K562 (cell line): Measurements from ENCODE around the gene CHD2. TPM values are rescaled to one million over a fixed set of nuclear protein-coding genes. Genes with fewer than 3 reads are reported as not detected.

ENCODE experiments used
- ATAC-seq: fragments of 200-7000 bp; cut with Tn5 transposase; 3 replicates; pipeline ENCODE4 v1.9.1; 2020; ENCODE audit warnings: moderate library complexity
- BruUV-seq: library from RNA; stranded (reverse); fragments of 400-500 nt; replicated peaks from 2 replicates; lab custom pipeline; 2021; lab: Mats Ljungman, UMichigan
- CTCF ChIA-PET: fragments of 300-600 bp; formaldehyde crosslinking; extraction: SDS; loops from one replicate; lab custom pipeline; 2021; ENCODE audit warnings: low intra/inter-chr PET ratio; lab: Yijun Ruan, JAX
- POLR2A ChIA-PET: fragments of 300-600, 350-650 bp; sonication (Branson Sonifier 250); formaldehyde crosslinking; extraction: SDS; loops from one replicate; lab custom pipeline; 2021; ENCODE audit warnings: antibody characterized with exemption, inconsistent platforms; lab: Yijun Ruan, JAX
- DNase-seq, 4 experiments: peaks; one replicate each; pipeline versions ENCODE4 v3.0.0 to v3.0.0-alpha.2; 2011 to 2018; ENCODE audit warnings: low spot score in 3 of 4, mixed read lengths in 3 of 4; ENCODE audit errors: extremely low read depth in 1 of 4
- FAIRE-seq: peaks from 2 replicates; lab custom pipeline; 2011; peaks lifted over from hg19 to GRCh38; lab: Jason Lieb, UNC
- H2AFZ ChIP-seq: 2 replicates; pipeline ENCODE4 v1.6.0; 2011; ENCODE audit warnings: low read depth, low read length, control low read depth, inconsistent platforms
- H3K27ac ChIP-seq: fragments of 200-600 bp; 3 replicates; pipeline ENCODE4 v1.8.0; 2011; ENCODE audit warnings: low read depth, mild to moderate bottlenecking, control low read depth, inconsistent platforms, low read length, moderate library complexity, mixed read lengths; ENCODE audit errors: extremely low read depth
- H3K27me3 ChIP-seq, 2 experiments: fragments of 300-600 bp in 1 of 2; 2 replicates in 1 of 2; 3 replicates in 1 of 2; pipeline versions ENCODE4 v1.6.0 to v1.8.0; 2011; ENCODE audit warnings: inconsistent platforms in 2 of 2, low read length in 2 of 2, mild to moderate bottlenecking in 1 of 2, mixed read lengths in 1 of 2, moderate library complexity in 1 of 2; ENCODE audit not compliant: control insufficient read depth in 2 of 2, insufficient read depth in 2 of 2
- H3K36me3 ChIP-seq: fragments of 300-600 bp; 3 replicates; pipeline ENCODE4 v1.8.0; 2011; ENCODE audit warnings: mild to moderate bottlenecking, low read length, inconsistent platforms; ENCODE audit not compliant: control insufficient read depth, insufficient read depth
- H3K4me1 ChIP-seq, 2 experiments: fragments of 200-600 bp in 1 of 2; replicated peaks in 1 of 2; 2 replicates in 1 of 2; 3 replicates in 1 of 2; pipeline versions ENCODE4 v1.5.1 to v1.8.0; 2011; ENCODE audit warnings: inconsistent platforms in 2 of 2, low read length in 2 of 2, mild to moderate bottlenecking in 1 of 2, mixed read lengths in 1 of 2, moderate library complexity in 1 of 2; ENCODE audit not compliant: control insufficient read depth in 2 of 2, insufficient read depth in 2 of 2
- H3K4me2 ChIP-seq: 2 replicates; pipeline ENCODE4 v1.6.1; 2011; ENCODE audit warnings: low read length, control low read depth, inconsistent platforms, mixed read lengths; ENCODE audit not compliant: insufficient read depth
- H3K4me3 ChIP-seq: fragments of 200-600 bp; sonication (generic), shearing (Covaris generic); 2 replicates; pipeline ENCODE4 v1.5.1; 2016; ENCODE audit warnings: control low read depth, inconsistent platforms
- H3K79me2 ChIP-seq: fragments of 200-600 bp; 3 replicates; pipeline ENCODE4 v1.8.0; 2011; ENCODE audit warnings: low read length, inconsistent platforms; ENCODE audit not compliant: control insufficient read depth, insufficient read depth
- H3K9ac ChIP-seq, 2 experiments: 2 replicates each; pipeline versions ENCODE4 v1.6.0 to v1.6.1; 2011; ENCODE audit warnings: low read depth in 2 of 2, low read length in 2 of 2, control low read depth in 1 of 2, inconsistent platforms in 1 of 2, mild to moderate bottlenecking in 1 of 2, mixed read lengths in 1 of 2; ENCODE audit not compliant: insufficient read depth in 1 of 2
- H3K9me1 ChIP-seq: one replicate; pipeline ENCODE4 v1.6.0; 2011; ENCODE audit warnings: inconsistent platforms, mild to moderate bottlenecking, low read length, moderate library complexity; ENCODE audit not compliant: control insufficient read depth, insufficient read depth
- H3K9me3 ChIP-seq: replicated peaks from 2 replicates; pipeline ENCODE4 v1.5.1; 2011; ENCODE audit warnings: low read depth, low read length, inconsistent platforms; ENCODE audit not compliant: control insufficient read depth, insufficient read depth
- H4K20me1 ChIP-seq: replicated peaks from 2 replicates; pipeline ENCODE4 v1.6.1; 2011; ENCODE audit warnings: low read length, inconsistent platforms, mixed read lengths; ENCODE audit not compliant: control insufficient read depth, insufficient read depth
- C11orf30 ChIP-seq: fragments of 450-650 bp; IDR thresholded peaks from 2 replicates; pipeline ENCODE4 v1.6.1; 2016; ENCODE audit warnings: low read depth, mild to moderate bottlenecking
- DEAF1 ChIP-seq: fragments of 450-650 bp; formaldehyde crosslinking; IDR thresholded peaks from 2 replicates; pipeline ENCODE4 v1.4.0; 2020; ENCODE audit warnings: mild to moderate bottlenecking, moderate library complexity
- MAFG ChIP-seq: fragments of 450-650 bp; conservative IDR thresholded peaks from 2 replicates; pipeline ENCODE4 v1.6.1; 2016; ENCODE audit warnings: missing genetic modification characterization, missing compliant biosample characterization
- TBP ChIP-seq: optimal IDR thresholded peaks from 2 replicates; pipeline ENCODE3; 2011; ENCODE audit warnings: low read depth, low read length, improper control_type of control experiment
- ZNF316 ChIP-seq: fragments of 450-650 bp; IDR thresholded peaks from 2 replicates; pipeline ENCODE4 v1.6.1; 2016
- WGBS: fragments of 100-300 bp; shearing (Covaris generic); methylation state at CpG from one replicate; pipeline ENCODE4 v1.1.6; 2016; ENCODE audit warnings: low coverage, mixed read lengths; ENCODE audit not compliant: insufficient coverage; ENCODE audit errors: missing lambda C conversion rate; 5-methylcytosine and 5-hydroxymethylcytosine counted together
- in situ Hi-C: fragments of 300-500 bp; cut with MboI; formaldehyde crosslinking; loops from 4 replicates; pipeline ENCODE4 v1.15.0; 2018; ENCODE audit warnings: inconsistent platforms, mixed read lengths
- intact Hi-C: fragments of 100-400 bp; cut with micrococcal nuclease; formaldehyde crosslinking; loops from 2 replicates; pipeline ENCODE4 v1.14.2; 2022
- polyA plus RNA-seq, 8 experiments: library from polyadenylated mRNA; depleted of rRNA in 4 of 8; stranded (reverse) in 5 of 8; unstranded in 3 of 8; fragments of >200 nt; fragmentation: Nextera tagmentation in 2 of 8; fragmentation: Illumina TruSeq in 1 of 8; extraction: Ambion mirVana in 2 of 8; extraction: Trizol in 1 of 8; gene quantifications; 2 replicates each; pipeline versions ENCODE4 v1.2.1 to v1.2.3, GENCODE V29; 2011 to 2014; ENCODE audit warnings: inconsistent platforms in 1 of 8, missing spikeins in 1 of 8
- total RNA-seq, 7 experiments: library from RNA; depleted of rRNA in 6 of 7; stranded (reverse); fragments of >200 nt in 6 of 7; fragmentation: Illumina TruSeq in 2 of 7; extraction: Trizol in 2 of 7; gene quantifications; 2 replicates each; pipeline versions ENCODE4 v1.2.1 to v1.2.3, GENCODE V29; 2011 to 2021; ENCODE audit warnings: low replicate concordance in 1 of 7

Gene CHD2
- total and polyA plus RNA-seq, 9 of the 15 experiments (the other 6 are each of a cell fraction or from before 2014, with no cell fraction given): 38.9 to 70.8 (median 56.2) TPM

GRCh38 chr15:93020976-93021772 lies 121.0 kb downstream of the CHD2 start:
- POLR2A ChIA-PET: interaction anchor here (1.5 kb wide), 1 partner anchor 8 kb away, joined by 6 read pairs; no protein-coding TSS in a partner anchor
- ATAC-seq (no peak), FAIRE-seq (no peak), DNase-seq (no peak)
- Histone ChIP-seq H3K4me3 (no peak overlapping the region), H3K9me3 (no peaks in the 10 kb centered on the region), H3K4me2 (no peak overlapping the region), H3K36me3 (peaks cover 98% of the 10 kb centered on the region), H4K20me1 (peaks cover 8% of the 10 kb centered on the region), H2AFZ (no peak overlapping the region), H3K4me1 (no peaks in the 10 kb centered on the region), H3K27ac (no peak overlapping the region), H3K79me2 (no peaks in the 10 kb centered on the region; the same call in 2 of the 3 replicates), H3K9ac (no peak overlapping the region), H3K9me1 (no peaks in the 10 kb centered on the region), H3K27me3 (no peaks in the 10 kb centered on the region)
- intact Hi-C loops: no loop called here
- BruUV-seq: no TSS peak
- CTCF ChIA-PET: no interaction called here
- in situ Hi-C loops: no loop called here
- 100% methylated on average over 3 of the region's 3 CpGs for WGBS
- TF ChIP-seq MAFG (tag) (peak; percentile 18; the same call in 1 of the 2 replicates), ZNF316 (peak; percentile 62), DEAF1 (CRISPR knock-in tag) (no peak), C11orf30 (peak; percentile 39; the same call in 1 of the 2 replicates), TBP (no peak)
